Measurements from ENCODE around the gene TMEM238.

The TMEM238 gene

GRCh38 chr19:55347442-55348009 lies 36.6 kb downstream of the TMEM238 start:
- no peak overlapping the region for H3K27ac ChIP-seq
- TF ChIP-seq ZFX (IDR thresholded peaks at IDR 0.05; ENCODE audit: borderline replicate concordance) (no peak), CTCF (IDR thresholded peaks at IDR 0.05) (no peak)

- no peak overlapping the region for H3K27ac ChIP-seq
- no peak for TF ChIP-seq CTCF (IDR thresholded peaks at IDR 0.05)
- TF ChIP-seq ZFX (IDR thresholded peaks at IDR 0.05; ENCODE audit: borderline replicate concordance): no peak
Observed at GRCh38 chr19:55346725-55347441, 37.2 kb downstream of the TMEM238 start.

- TF ChIP-seq CTCF (IDR thresholded peaks at IDR 0.05): no peak
- no peak for TF ChIP-seq ZFX (IDR thresholded peaks at IDR 0.05; ENCODE audit: borderline replicate concordance)
- H3K27ac ChIP-seq: peak overlapping the region; percentile 15; the same call in 1 of the 2 replicates
Observed at GRCh38 chr19:55345818-55346724, 38.0 kb downstream of the TMEM238 start.

- peak overlapping the region; percentile 15; the same call in 1 of the 2 replicates for H3K27ac ChIP-seq
- TF ChIP-seq CTCF (IDR thresholded peaks at IDR 0.05): no peak
- no peak for TF ChIP-seq ZFX (IDR thresholded peaks at IDR 0.05; ENCODE audit: borderline replicate concordance)
Observed at GRCh38 chr19:55345101-55345817, 38.8 kb downstream of the TMEM238 start.

- no peak for TF ChIP-seq CTCF (IDR thresholded peaks at IDR 0.05)
- TF ChIP-seq ZFX (IDR thresholded peaks at IDR 0.05; ENCODE audit: borderline replicate concordance): no peak
- H3K27ac ChIP-seq: no peak overlapping the region
Observed at GRCh38 chr19:55344444-55344843, 39.6 kb downstream of the TMEM238 start.

GRCh38 chr19:55341595-55342531 lies 42.2 kb downstream of the TMEM238 start:
- TF ChIP-seq ZFX (IDR thresholded peaks at IDR 0.05; ENCODE audit: borderline replicate concordance) (no peak), CTCF (IDR thresholded peaks at IDR 0.05) (no peak)
- peak overlapping the region; percentile 97 for H3K27ac ChIP-seq
